ENCODE results near the gene SLC6A12.
"Not testable (repeated sequence)": the region's sequence is repeated elsewhere in the genome, so short reads cannot be mapped to it uniquely, and the experiment has no call there.

Gene SLC6A12

DNA sequence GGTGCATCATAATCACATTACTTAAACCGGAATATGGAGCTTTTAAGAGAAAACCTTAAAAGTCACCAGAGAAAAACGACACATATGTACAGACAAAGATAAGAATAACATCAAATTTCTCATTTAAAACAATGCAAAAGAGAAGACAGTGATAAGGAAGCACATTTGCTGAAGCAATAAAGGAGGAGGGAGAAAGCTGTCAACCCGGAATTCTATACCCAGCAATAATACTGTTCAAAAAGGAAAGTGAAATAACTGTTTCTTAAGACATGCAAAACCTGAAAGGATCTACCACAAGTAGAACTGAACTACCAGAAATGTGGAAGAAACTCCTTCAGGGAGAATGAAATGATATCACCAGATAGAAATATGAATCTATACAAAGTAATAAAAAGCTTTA lies 33.3 kb upstream of the SLC6A12 start:
- DNase-seq (ENCODE audit: insufficient read length) = no peak
- TF ChIP-seq POLR2AphosphoS5 (IDR thresholded peaks at IDR 0.05; ENCODE audit: low read depth, low read length) = no peak
- no peak for TF ChIP-seq POLR2A (IDR thresholded peaks at IDR 0.05; ENCODE audit: low read depth, low read length)
- no peak for TF ChIP-seq TAF1 (IDR thresholded peaks at IDR 0.05; ENCODE audit: borderline replicate concordance, low read depth, low read length)
- no peak for FAIRE-seq

DNA sequence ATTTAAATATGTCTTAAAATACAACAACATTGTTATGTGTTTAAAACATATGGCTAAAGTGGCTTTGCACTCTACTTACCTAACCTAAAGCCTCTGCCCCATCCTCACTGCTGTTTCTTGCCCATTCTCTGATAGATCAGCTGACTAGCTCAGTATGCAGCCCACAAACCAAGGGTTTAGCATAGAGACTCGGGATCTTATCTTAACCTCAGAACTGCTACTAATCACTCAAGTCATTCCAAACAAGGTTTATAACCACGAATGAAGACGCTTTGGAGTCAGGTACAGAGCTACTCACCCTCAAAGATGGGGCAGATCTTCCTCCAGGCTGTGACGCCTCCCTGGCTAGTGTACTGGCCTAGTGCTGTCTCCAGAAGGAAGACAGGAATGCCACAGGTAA lies 29.4 kb upstream of the SLC6A12 start:
- FAIRE-seq = no peak

DNA sequence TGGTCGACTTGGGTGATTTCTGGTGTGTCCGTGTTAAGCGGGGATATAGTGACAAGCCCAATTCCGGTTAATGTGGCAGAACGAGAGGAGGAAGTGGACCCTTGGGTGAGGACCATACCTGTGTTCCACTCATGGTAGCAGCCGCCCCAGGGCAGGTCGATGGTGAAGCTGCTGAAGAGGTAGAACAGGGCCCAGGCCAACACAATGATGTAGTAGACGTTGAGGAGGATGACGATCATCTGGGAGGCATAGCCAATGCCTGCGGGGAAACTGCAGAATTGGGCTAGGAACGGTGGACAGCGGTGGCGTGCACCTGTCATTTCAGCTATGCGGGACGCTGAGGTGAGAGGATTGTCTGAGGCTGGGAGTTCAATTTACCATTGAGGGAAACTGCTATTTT lies 28.5 kb upstream of the SLC6A12 start:
- FAIRE-seq = no peak
- no peak for DNase-seq (ENCODE audit: insufficient read length)
- TF ChIP-seq POLR2AphosphoS5 (IDR thresholded peaks at IDR 0.05; ENCODE audit: low read depth, low read length) (no peak), POLR2A (IDR thresholded peaks at IDR 0.05; ENCODE audit: low read depth, low read length) (no peak), TAF1 (IDR thresholded peaks at IDR 0.05; ENCODE audit: borderline replicate concordance, low read depth, low read length) (no peak)

More for the DNA sequence above, 29.4 kb upstream of the SLC6A12 start:
- TF ChIP-seq POLR2A (IDR thresholded peaks at IDR 0.05; ENCODE audit: low read depth, low read length) (no peak), POLR2AphosphoS5 (IDR thresholded peaks at IDR 0.05; ENCODE audit: low read depth, low read length) (no peak), TAF1 (IDR thresholded peaks at IDR 0.05; ENCODE audit: borderline replicate concordance, low read depth, low read length) (no peak)
- no peak for DNase-seq (ENCODE audit: insufficient read length)

DNA sequence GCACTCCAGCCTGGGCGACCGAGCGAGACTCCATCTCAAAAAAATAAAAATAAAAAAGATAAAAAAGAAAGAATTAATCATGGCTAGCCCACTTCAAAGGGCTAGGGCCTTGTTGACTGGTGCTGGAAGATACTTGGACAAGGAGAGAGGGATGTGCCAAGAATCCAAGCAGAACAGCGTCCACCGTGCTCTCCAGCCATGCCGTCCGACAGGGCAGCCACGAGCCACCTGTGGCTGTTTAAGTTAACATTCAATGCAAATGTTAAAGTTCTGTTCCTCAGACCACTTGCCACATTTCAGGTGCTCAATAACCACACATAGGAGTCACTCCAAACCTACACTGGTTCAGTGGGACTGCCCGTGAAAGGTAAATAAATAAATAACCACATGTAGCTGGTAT lies 27.3 kb upstream of the SLC6A12 start:
- DNase-seq (ENCODE audit: insufficient read length) (no peak), FAIRE-seq (no peak)
- TF ChIP-seq POLR2A (IDR thresholded peaks at IDR 0.05; ENCODE audit: low read depth, low read length) (no peak), TAF1 (IDR thresholded peaks at IDR 0.05; ENCODE audit: borderline replicate concordance, low read depth, low read length) (no peak), POLR2AphosphoS5 (IDR thresholded peaks at IDR 0.05; ENCODE audit: low read depth, low read length) (no peak)

DNA sequence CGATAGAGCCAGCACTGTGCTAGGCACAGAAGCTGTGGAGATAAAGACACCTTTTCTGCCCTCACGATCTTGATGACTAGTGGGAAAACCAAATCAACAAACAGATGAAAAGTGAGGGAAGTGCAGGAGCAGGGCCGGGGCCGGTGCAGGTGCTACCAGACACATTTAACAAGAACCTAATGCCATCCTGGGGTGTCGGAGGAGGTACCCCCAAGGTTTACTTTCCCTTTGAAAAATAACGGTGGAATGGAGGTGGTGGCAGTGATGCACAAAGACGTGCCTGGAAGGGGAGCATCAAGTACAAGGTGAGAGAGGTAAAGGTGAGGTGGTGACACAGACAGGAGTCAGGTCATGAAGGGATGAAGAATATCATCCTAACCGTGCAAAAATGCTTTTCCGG lies 26.6 kb upstream of the SLC6A12 start:
- no peak for FAIRE-seq
- no peak for DNase-seq (ENCODE audit: insufficient read length)
- no peak for TF ChIP-seq TAF1 (IDR thresholded peaks at IDR 0.05; ENCODE audit: borderline replicate concordance, low read depth, low read length)
- no peak for TF ChIP-seq POLR2A (IDR thresholded peaks at IDR 0.05; ENCODE audit: low read depth, low read length)

DNA sequence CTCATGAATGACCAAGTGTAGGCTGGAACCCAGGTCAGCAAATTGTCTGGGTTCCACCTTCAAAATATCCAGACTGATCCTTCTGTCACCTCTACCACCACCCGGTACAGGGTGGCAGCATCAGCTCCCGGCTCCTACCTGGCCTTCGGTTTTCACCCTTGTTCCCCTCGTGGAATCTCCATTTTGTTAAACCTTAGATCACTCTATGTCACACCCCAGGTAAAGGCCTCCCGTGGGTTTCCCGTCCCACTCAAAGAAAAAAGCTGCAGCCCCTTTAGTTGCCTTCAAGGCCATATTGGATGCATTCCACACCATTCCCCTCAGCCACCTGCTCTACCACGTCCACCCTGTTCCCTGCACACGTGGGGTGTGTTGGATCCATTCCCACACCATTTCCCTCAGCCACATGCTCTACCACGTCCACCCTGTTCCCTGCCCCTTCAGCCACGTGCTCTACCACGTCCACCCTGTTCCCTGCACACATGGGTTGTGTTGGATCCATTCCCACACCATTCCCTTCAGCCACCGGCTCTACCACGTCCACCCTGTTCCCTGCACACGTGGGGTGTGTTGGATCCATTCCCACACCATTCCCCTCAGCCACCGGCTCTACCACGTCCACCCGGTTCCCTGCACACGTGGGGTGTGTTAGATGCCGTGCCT lies 24.9 kb upstream of the SLC6A12 start:
- no peak for TF ChIP-seq TAF1 (IDR thresholded peaks at IDR 0.05; ENCODE audit: borderline replicate concordance, low read depth, low read length)
- TF ChIP-seq POLR2A (IDR thresholded peaks at IDR 0.05; ENCODE audit: low read depth, low read length) = no peak
- TF ChIP-seq POLR2AphosphoS5 (IDR thresholded peaks at IDR 0.05; ENCODE audit: low read depth, low read length) = no peak
- DNase-seq (ENCODE audit: insufficient read length) (no peak), FAIRE-seq (no peak)

DNA sequence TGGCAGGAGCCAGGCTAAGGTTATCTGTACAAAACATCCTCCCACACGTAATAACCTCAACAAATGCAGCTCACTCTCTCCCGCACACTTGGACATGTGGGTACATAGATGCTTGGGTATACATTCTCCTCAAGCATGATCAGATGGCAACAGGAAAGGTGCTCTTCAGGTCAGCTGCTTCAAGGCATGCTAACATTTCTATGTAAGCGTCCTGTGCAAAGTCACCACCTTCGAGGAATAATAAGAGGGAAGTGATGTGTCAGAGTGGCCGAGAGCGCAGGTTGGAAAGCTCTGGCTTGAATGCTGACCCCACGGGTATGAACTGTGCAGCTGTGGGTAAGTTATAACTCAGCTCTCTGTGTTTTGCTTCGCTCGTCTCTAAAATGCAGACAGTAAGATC lies 24.2 kb upstream of the SLC6A12 start:
- no peak for TF ChIP-seq POLR2A (IDR thresholded peaks at IDR 0.05; ENCODE audit: low read depth, low read length)
- TF ChIP-seq POLR2AphosphoS5 (IDR thresholded peaks at IDR 0.05; ENCODE audit: low read depth, low read length) = no peak
- TF ChIP-seq TAF1 (IDR thresholded peaks at IDR 0.05; ENCODE audit: borderline replicate concordance, low read depth, low read length) = no peak
- DNase-seq (ENCODE audit: insufficient read length) (no peak), FAIRE-seq (no peak)

DNA sequence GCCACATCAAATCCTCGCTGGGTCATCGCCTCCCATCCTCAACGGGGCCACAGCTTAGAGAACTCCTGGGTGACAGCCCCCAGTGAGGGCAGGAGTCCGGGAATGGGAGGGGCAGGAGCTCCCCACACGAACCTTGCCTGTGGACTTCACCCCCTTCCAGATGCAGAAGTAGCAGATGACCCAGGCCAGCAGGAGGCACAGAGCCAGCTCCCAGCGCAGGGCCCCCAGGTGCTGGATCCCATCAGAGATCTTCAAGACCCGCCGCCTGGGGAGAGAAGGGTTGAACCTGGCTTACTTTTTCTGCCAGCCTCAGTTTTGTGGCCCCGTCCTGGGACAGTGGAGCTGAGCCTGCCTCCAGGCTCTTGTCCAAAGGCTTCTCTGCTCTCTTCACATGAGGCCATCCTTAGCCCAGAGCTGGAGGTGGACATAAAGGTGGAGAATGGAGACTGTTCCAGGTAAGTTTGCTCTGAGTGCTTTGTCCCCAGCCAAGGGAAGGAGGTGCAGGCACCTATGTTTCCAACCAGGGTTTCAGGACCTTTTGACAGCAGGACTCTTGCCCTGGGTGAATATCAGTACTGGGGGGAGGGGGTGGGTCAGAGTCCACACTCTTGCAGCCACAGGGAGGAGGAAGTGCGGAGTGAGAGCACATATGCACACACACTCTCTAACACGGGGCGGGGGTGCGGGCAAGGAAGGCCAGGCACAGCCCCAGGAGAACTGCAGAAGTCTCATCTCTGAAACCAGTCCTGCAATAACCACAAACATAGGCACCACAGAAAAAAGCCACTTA lies 23.3 kb upstream of the SLC6A12 start:
- TF ChIP-seq POLR2A (IDR thresholded peaks at IDR 0.05; ENCODE audit: low read depth, low read length) (no peak), POLR2AphosphoS5 (IDR thresholded peaks at IDR 0.05; ENCODE audit: low read depth, low read length) (no peak), TAF1 (IDR thresholded peaks at IDR 0.05; ENCODE audit: borderline replicate concordance, low read depth, low read length) (no peak)
- FAIRE-seq (no peak), DNase-seq (ENCODE audit: insufficient read length) (no peak)

DNA sequence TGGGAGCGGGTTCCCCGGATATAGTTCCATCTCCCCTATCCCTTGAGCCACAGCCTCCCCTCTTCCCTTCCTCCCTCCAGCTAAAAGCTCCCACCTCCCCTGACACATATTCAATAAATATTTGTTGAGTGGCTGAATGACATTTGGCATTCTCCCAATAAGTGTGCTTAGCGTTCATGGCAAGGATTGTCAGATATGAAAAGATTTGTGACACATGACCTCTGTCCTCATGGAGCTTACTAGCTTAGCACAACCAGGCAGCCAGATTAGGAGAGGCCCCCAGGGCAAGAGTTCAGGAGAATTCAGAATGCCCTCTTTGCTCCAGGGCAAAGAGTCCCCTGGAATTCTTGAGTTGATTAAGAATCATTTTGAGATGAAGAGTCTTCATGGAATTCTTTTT lies 22.5 kb upstream of the SLC6A12 start:
- DNase-seq (ENCODE audit: insufficient read length) = no peak
- TF ChIP-seq TAF1 (IDR thresholded peaks at IDR 0.05; ENCODE audit: borderline replicate concordance, low read depth, low read length) (no peak), POLR2AphosphoS5 (IDR thresholded peaks at IDR 0.05; ENCODE audit: low read depth, low read length) (no peak)
- FAIRE-seq = no peak

DNA sequence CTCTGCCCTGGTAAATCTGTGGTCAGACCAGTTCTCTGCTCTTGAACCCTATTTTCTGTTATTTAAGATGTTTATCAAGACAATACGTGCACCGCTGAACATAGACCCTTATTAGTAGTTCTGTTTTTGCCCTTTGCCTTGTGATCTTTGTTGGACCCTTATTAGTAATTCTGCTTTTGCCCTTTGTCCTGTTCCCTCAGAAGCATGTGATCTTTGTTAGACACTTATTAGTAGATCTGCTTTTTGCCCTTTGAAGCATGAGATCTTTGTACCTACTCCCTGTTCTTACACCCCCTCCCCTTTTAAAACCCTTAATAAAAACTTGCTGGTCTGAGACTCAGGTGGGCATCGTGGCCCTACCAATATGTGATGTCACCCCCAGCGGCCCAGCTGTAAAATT lies 22.0 kb upstream of the SLC6A12 start:
- FAIRE-seq; DNase-seq (ENCODE audit: insufficient read length): not testable (repeated sequence)

DNA sequence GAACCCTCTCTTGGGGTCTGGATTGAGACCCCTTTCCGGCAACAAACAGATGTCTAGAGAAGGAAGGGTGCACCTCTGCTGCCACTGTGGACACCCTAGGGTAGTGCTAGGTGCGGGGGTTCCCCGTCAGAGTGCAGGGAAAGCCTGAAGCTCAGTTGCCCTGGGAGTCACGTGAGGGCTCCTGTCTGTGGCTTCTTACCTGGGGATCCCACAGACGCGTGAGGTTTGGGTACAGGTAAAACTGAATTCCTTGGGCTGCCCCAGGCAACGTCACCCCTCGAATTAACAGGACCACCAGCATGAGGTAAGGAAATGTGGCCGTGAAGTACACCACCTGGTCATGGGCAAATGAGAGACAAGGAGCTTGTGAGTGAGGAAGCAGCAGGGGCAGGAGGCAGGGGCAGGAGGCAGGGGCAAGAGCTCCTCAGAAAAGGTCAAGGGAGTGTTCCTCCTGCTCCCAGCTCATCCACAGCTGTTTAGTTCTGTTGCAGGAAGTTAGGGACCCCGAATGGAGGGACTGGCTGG lies 21.0 kb upstream of the SLC6A12 start:
- DNase-seq (ENCODE audit: insufficient read length) (no peak), FAIRE-seq (no peak)
- no peak for TF ChIP-seq POLR2A (IDR thresholded peaks at IDR 0.05; ENCODE audit: low read depth, low read length)
- no peak for TF ChIP-seq POLR2AphosphoS5 (IDR thresholded peaks at IDR 0.05; ENCODE audit: low read depth, low read length)
- TF ChIP-seq TAF1 (IDR thresholded peaks at IDR 0.05; ENCODE audit: borderline replicate concordance, low read depth, low read length) = no peak

DNA sequence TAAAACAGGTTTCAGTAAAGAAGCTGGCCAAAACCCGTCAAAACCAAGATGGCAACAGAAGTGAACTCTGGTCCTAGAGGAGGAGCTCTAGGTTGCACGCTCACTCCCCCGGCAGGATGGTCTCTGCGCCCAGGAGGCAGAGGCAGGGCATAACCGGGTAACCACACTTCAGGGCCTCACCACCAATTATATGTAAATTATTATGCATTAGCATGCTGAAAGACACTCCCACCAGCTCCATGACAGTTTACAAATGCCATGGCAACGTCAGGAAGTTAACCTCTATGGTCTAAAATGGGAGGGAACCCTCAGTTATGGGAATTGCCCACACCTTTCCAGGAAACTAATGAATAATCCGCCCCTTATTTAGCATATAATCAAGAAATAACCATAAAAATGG lies 20.1 kb upstream of the SLC6A12 start:
- DNase-seq (ENCODE audit: insufficient read length) = no peak

More for the DNA sequence above, 20.1 kb upstream of the SLC6A12 start:
- no peak for TF ChIP-seq POLR2AphosphoS5 (IDR thresholded peaks at IDR 0.05; ENCODE audit: low read depth, low read length)
- TF ChIP-seq POLR2A (IDR thresholded peaks at IDR 0.05; ENCODE audit: low read depth, low read length) = no peak
- TF ChIP-seq TAF1 (IDR thresholded peaks at IDR 0.05; ENCODE audit: borderline replicate concordance, low read depth, low read length) = no peak
- no peak for FAIRE-seq

Data from GM12892 (cell line).